Keratinocyte (primary cell): ENCODE data around the gene RPS27L. TPM values are rescaled to one million over a fixed set of nuclear protein-coding genes. Genes with fewer than 3 reads are reported as not detected.

ENCODE experiments used
- DNase-seq: peaks from one replicate; pipeline ENCODE4 v3.0.0-alpha.2; 2011; ENCODE audit warnings: low read depth, missing footprints, low spot score
- FAIRE-seq: peaks from 2 replicates; lab custom pipeline; 2011; peaks lifted over from hg19 to GRCh38; lab: Jason Lieb, UNC
- H2AFZ ChIP-seq: 2 replicates; pipeline ENCODE4 v1.6.0; 2012; ENCODE audit warnings: low read length, control low read depth, inconsistent platforms; ENCODE audit not compliant: control insufficient read depth
- H3K27ac ChIP-seq: 2 replicates; pipeline ENCODE4 v1.5.1; 2011; ENCODE audit warnings: low read length; ENCODE audit not compliant: control insufficient read depth, insufficient read depth
- H3K27me3 ChIP-seq: 3 replicates; pipeline ENCODE4 v1.6.0; 2011; ENCODE audit warnings: low read length; ENCODE audit not compliant: control insufficient read depth, insufficient read depth; ENCODE audit errors: extremely low read depth
- H3K36me3 ChIP-seq, 2 experiments: 2 replicates in 1 of 2; 3 replicates in 1 of 2; pipeline ENCODE4 v1.5.1; 2011; ENCODE audit warnings: low read length in 2 of 2, mild to moderate bottlenecking in 1 of 2; ENCODE audit not compliant: control insufficient read depth in 2 of 2, insufficient read depth in 2 of 2; ENCODE audit errors: extremely low read depth in 1 of 2
- H3K4me1 ChIP-seq: 3 replicates; pipeline ENCODE4 v1.5.1; 2011; ENCODE audit warnings: low read length; ENCODE audit not compliant: control insufficient read depth, insufficient read depth; ENCODE audit errors: extremely low read depth
- H3K4me2 ChIP-seq: 3 replicates; pipeline ENCODE4 v1.6.0; 2011; ENCODE audit warnings: low read depth, low read length; ENCODE audit not compliant: control insufficient read depth, insufficient read depth; ENCODE audit errors: extremely low read depth
- H3K4me3 ChIP-seq, 3 experiments: fragments of 200-600 bp in 1 of 3; sonication (generic) in 1 of 3; 2 replicates in 2 of 3; 3 replicates in 1 of 3; pipeline ENCODE4 v1.5.1; 2011 to 2016; ENCODE audit warnings: low read length in 3 of 3, mild to moderate bottlenecking in 3 of 3, control low read depth in 2 of 3, inconsistent platforms in 1 of 3, low read depth in 1 of 3, mixed read lengths in 1 of 3, mixed run types in 1 of 3, moderate library complexity in 1 of 3; ENCODE audit not compliant: control insufficient read depth in 2 of 3, insufficient read depth in 2 of 3; ENCODE audit errors: extremely low read depth in 1 of 3
- H3K79me2 ChIP-seq: 2 replicates; pipeline ENCODE4 v1.6.0; 2012; ENCODE audit warnings: low read length; ENCODE audit not compliant: control insufficient read depth, insufficient read depth
- H3K9ac ChIP-seq: 3 replicates; pipeline ENCODE4 v1.6.0; 2011; ENCODE audit warnings: low read length; ENCODE audit not compliant: control insufficient read depth, insufficient read depth; ENCODE audit errors: extremely low read depth
- H3K9me1 ChIP-seq: 3 replicates; pipeline ENCODE4 v1.6.0; 2011; ENCODE audit warnings: low read length; ENCODE audit not compliant: control insufficient read depth, insufficient read depth; ENCODE audit errors: extremely low read depth
- H3K9me3 ChIP-seq: 2 replicates; pipeline ENCODE4 v1.5.1; 2012; ENCODE audit warnings: low read depth, low read length; ENCODE audit not compliant: control insufficient read depth
- H4K20me1 ChIP-seq: 3 replicates; pipeline ENCODE4 v1.6.0; 2011; ENCODE audit warnings: low read length; ENCODE audit not compliant: control insufficient read depth, insufficient read depth; ENCODE audit errors: extremely low read depth
- CTCF ChIP-seq, 3 experiments: IDR thresholded peaks in 1 of 3; conservative IDR thresholded peaks in 1 of 3; optimal IDR thresholded peaks in 1 of 3; 2 replicates in 2 of 3; 3 replicates in 1 of 3; pipeline versions ENCODE3 to v1.5.1; 2011; ENCODE audit warnings: low read length in 3 of 3, mild to moderate bottlenecking in 3 of 3, moderate library complexity in 2 of 3, control low read depth in 1 of 3, inconsistent platforms in 1 of 3; ENCODE audit not compliant: insufficient read depth in 2 of 3; ENCODE audit errors: extremely low read depth in 1 of 3
- EZH2 ChIP-seq: IDR thresholded peaks from one replicate; pipeline ENCODE4 v1.6.1; 2012; ENCODE audit warnings: inconsistent platforms, mild to moderate bottlenecking, low read length, moderate library complexity
- dilution Hi-C: fragments of 300-500 bp; cut with MboI; formaldehyde crosslinking; loops from one replicate; pipeline ENCODE4 v1.7.0; 2020; ENCODE audit warnings: low sequenced_read_pairs; ENCODE audit not compliant: extremely low pct_ligation_motif_present
- polyA plus RNA-seq, 5 experiments: library from polyadenylated mRNA; depleted of rRNA in 3 of 5; stranded (reverse) in 3 of 5; stranded (forward) in 1 of 5; unstranded in 1 of 5; fragments of >200 nt; gene quantifications; 1 replicate in 1 of 5; 2 replicates in 3 of 5; 3 replicates in 1 of 5; pipeline versions ENCODE4 v1.2.1 to v1.2.3, GENCODE V29; 2011 to 2012; ENCODE audit warnings: missing spikeins in 2 of 5, low read depth in 1 of 5, low replicate concordance in 1 of 5

Gene RPS27L
- polyA plus RNA-seq, 1 donor (not counting 4 experiments of a cell fraction or from before 2014, with no cell fraction given): 208 TPM

DNA sequence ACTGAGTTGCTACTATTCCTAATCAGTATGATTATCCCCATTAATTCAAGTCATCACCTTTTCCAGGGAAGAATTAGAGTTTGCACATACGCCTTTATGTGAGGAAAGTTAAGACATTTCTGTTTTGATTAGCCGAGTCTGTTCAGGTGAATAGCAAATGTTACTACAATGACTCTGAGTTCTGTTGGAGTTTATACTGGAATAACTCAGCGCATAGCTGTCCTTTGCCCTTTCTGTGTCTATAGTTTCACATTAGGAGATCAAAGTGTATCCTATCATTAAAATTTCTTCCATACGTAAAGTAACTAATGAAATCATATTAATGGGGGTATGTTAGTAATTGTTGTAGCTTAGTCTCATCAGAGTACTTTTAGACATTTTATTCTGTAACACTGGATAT, 37.0 kb upstream of the RPS27L start:
- Histone ChIP-seq H3K36me3 (peaks cover 0 to 1% of the 10 kb centered on the region in 2 experiments), H3K27ac (no peak overlapping the region), H3K9me3 (no peaks in the 10 kb centered on the region), H3K9ac (no peak overlapping the region), H3K4me3 (no peak overlapping the region), H3K27me3 (no peaks in the 10 kb centered on the region), H3K4me1 (peaks cover 23% of the 10 kb centered on the region), H3K4me2 (no peak overlapping the region), H3K79me2 (peaks cover 64% of the 10 kb centered on the region), H3K9me1 (no peaks in the 10 kb centered on the region), H4K20me1 (no peaks in the 10 kb centered on the region), H2AFZ (no peak overlapping the region)
- FAIRE-seq (no peak), DNase-seq (no peak)
- dilution Hi-C loops: no loop called here
- TF ChIP-seq CTCF (optimal IDR thresholded peaks at IDR 0.05 in 1 of 3, IDR thresholded peaks at IDR 0.05 in 1 of 3, conservative IDR thresholded peaks at IDR 0.05 in 1 of 3; ENCODE audit: extremely low read depth in 1 of 3, insufficient read depth in 2 of 3, low read length in 3 of 3) (no peak), EZH2 (no peak)

GRCh38 chr15:63192619-63193206, 35.4 kb upstream of the RPS27L start:
- no peaks in the 10 kb centered on the region for H3K9me1 ChIP-seq
- H3K79me2 ChIP-seq: peaks cover 60% of the 10 kb centered on the region
- H3K27ac ChIP-seq: no peak overlapping the region
- H3K9ac ChIP-seq: no peak overlapping the region
- H2AFZ ChIP-seq: no peak overlapping the region
- no peak for DNase-seq
- dilution Hi-C loops: no loop called here
- peaks cover 26% of the 10 kb centered on the region for H3K4me1 ChIP-seq
- H3K9me3 ChIP-seq: no peaks in the 10 kb centered on the region
- TF ChIP-seq EZH2 (no peak), CTCF (optimal IDR thresholded peaks at IDR 0.05 in 1 of 3, IDR thresholded peaks at IDR 0.05 in 1 of 3, conservative IDR thresholded peaks at IDR 0.05 in 1 of 3; ENCODE audit: extremely low read depth in 1 of 3, insufficient read depth in 2 of 3, low read length in 3 of 3) (no peak)
- H3K4me2 ChIP-seq: no peak overlapping the region
- H4K20me1 ChIP-seq: no peaks in the 10 kb centered on the region
- H3K4me3 ChIP-seq: no peak overlapping the region
- no peak for FAIRE-seq
- H3K36me3 ChIP-seq: peaks cover 0 to 1% of the 10 kb centered on the region in 2 experiments
- no peaks in the 10 kb centered on the region for H3K27me3 ChIP-seq
